HTERT RPE-1 (cell line): ENCODE results near the gene HTRA1.

Source experiments
- in situ Hi-C: fragments of 300-500 bp; cut with MboI; formaldehyde crosslinking; loops from 4 replicates; pipeline ENCODE4 v1.14.3; 2020; ENCODE audit warnings: low sequenced_read_pairs

The HTRA1 gene

GRCh38 chr10:122461367-122461728, at the start of gene HTRA1:
TSS of gene HTRA1 (plus strand) at chr10:122461553. CDS start at chr10:122461653, 100 bp downstream.
- in situ Hi-C loops, result no loop called here

- in situ Hi-C loops, result no loop called here
Measured at GRCh38 chr10:122413327-122413726, 48.0 kb upstream of the HTRA1 start.

GRCh38 chr10:122417667-122418066, 43.7 kb upstream of the HTRA1 start:
- in situ Hi-C loops, result no loop called here

- in situ Hi-C loops, result no loop called here
Measured at GRCh38 chr10:122419016-122419415, 42.3 kb upstream of the HTRA1 start.

- in situ Hi-C loops, result no loop called here
Measured at GRCh38 chr10:122419876-122420623, 41.3 kb upstream of the HTRA1 start.

- in situ Hi-C loops, result no loop called here
Measured at GRCh38 chr10:122420624-122421007, 40.7 kb upstream of the HTRA1 start.

- in situ Hi-C loops, result no loop called here
Measured at GRCh38 chr10:122421054-122421625, 40.2 kb upstream of the HTRA1 start.

GRCh38 chr10:122421742-122422141, 39.6 kb upstream of the HTRA1 start:
- in situ Hi-C loops, result no loop called here

- in situ Hi-C loops, result no loop called here
Measured at GRCh38 chr10:122422266-122422989, 38.9 kb upstream of the HTRA1 start.

- in situ Hi-C loops, result no loop called here
Measured at GRCh38 chr10:122424059-122424458, 37.3 kb upstream of the HTRA1 start.

- in situ Hi-C loops, result no loop called here
Measured at GRCh38 chr10:122426829-122427228, 34.5 kb upstream of the HTRA1 start.

- in situ Hi-C loops, result no loop called here
Measured at GRCh38 chr10:122427280-122427679, 34.1 kb upstream of the HTRA1 start.

GRCh38 chr10:122435212-122435827, 26.0 kb upstream of the HTRA1 start:
- in situ Hi-C loops, result no loop called here

- in situ Hi-C loops, result no loop called here
Measured at GRCh38 chr10:122441961-122442360, 19.4 kb upstream of the HTRA1 start.

- in situ Hi-C loops, result no loop called here
Measured at GRCh38 chr10:122445469-122445868, 15.9 kb upstream of the HTRA1 start.

- in situ Hi-C loops, result no loop called here
Measured at GRCh38 chr10:122445904-122446303, 15.4 kb upstream of the HTRA1 start.

GRCh38 chr10:122446668-122447423, 14.5 kb upstream of the HTRA1 start:
- in situ Hi-C loops, result no loop called here

GRCh38 chr10:122448600-122448999, 12.8 kb upstream of the HTRA1 start:
- in situ Hi-C loops, result no loop called here

- in situ Hi-C loops, result no loop called here
Measured at GRCh38 chr10:122449153-122449552, 12.2 kb upstream of the HTRA1 start.

GRCh38 chr10:122450353-122450990, 10.9 kb upstream of the HTRA1 start:
- in situ Hi-C loops, result no loop called here
